Neural cell (in vitro differentiated cells): ENCODE data around the gene PHACTR2.

Experiments
- CTCF ChIP-seq: fragments of 450-650 bp; IDR thresholded peaks from 2 replicates; pipeline ENCODE4 v1.5.1; 2014; ENCODE audit warnings: antibody characterized with exemption, mild to moderate bottlenecking, moderate library complexity; ENCODE audit not compliant: poor library complexity, severe bottlenecking
- EP300 ChIP-seq: fragments of 450-650 bp; conservative IDR thresholded peaks from 2 replicates; pipeline ENCODE4 v1.6.1; 2014; ENCODE audit warnings: antibody characterized with exemption, mild to moderate bottlenecking, moderate library complexity; ENCODE audit not compliant: poor library complexity, severe bottlenecking
- REST ChIP-seq: IDR thresholded peaks from 2 replicates; pipeline ENCODE4 v1.6.1; 2012; ENCODE audit warnings: borderline replicate concordance
- SMC3 ChIP-seq: fragments of 450-650 bp; conservative IDR thresholded peaks from 2 replicates; pipeline ENCODE4 v1.6.1; 2014; ENCODE audit warnings: antibody characterized with exemption, mild to moderate bottlenecking, moderate library complexity; ENCODE audit not compliant: poor library complexity

- TF ChIP-seq CTCF (no peak), EP300 (no peak), SMC3 (no peak), REST (no peak)
These were observed 16.8 kb downstream of the PHACTR2 start for GRCh38 chr6:143694560-143694959.
